Measurements from ENCODE around the gene OR2F2. TPM values are rescaled to one million over a fixed set of nuclear protein-coding genes. Genes with fewer than 3 reads are reported as not detected.

Gene OR2F2
- not detected for total RNA-seq

GRCh38 chr7:143934526-143935325, at the start of gene OR2F2:
Gene OR2F2 (plus strand): TSS chr7:143935233. CDS start chr7:143935233, 0 bp downstream.
- CTCF ChIA-PET: interaction anchor here (1.8 kb wide), 1 partner anchor 10 kb away, joined by 5 read pairs; no protein-coding TSS in a partner anchor

GRCh38 chr7:143885951-143886350, 49.1 kb upstream of the OR2F2 start:
- H3K9me3 Mint-ChIP-seq (ENCODE audit: low read depth): peaks cover 3% of the 10 kb centered on the region
- no peak for ATAC-seq
- CTCF ChIA-PET: interaction anchor here (2.2 kb wide), 1 partner anchor 149 kb away, joined by 5 read pairs; no protein-coding TSS in a partner anchor
- DNase-seq: no peak
- no peak overlapping the region for H3K4me3 Mint-ChIP-seq
- H3K27me3 Mint-ChIP-seq: peaks cover 20% of the 10 kb centered on the region
- H3K27ac Mint-ChIP-seq: no peak overlapping the region
- H3K36me3 Mint-ChIP-seq: peaks cover 23% of the 10 kb centered on the region
- peaks cover 24% of the 10 kb centered on the region for H3K4me1 Mint-ChIP-seq

More at GRCh38 chr7:143934526-143935325, at the start of gene OR2F2:
- Mint-ChIP-seq H3K9me3 (ENCODE audit: low read depth) (no peaks in the 10 kb centered on the region), H3K4me1 (peaks cover 24% of the 10 kb centered on the region), H3K36me3 (peaks cover 2% of the 10 kb centered on the region), H3K27me3 (no peaks in the 10 kb centered on the region), H3K27ac (no peak within 1 kb of the TSS), H3K4me3 (no peak within 1 kb of the TSS)
- no peak for DNase-seq
- no peak for ATAC-seq

GRCh38 chr7:143886826-143887477, 48.1 kb upstream of the OR2F2 start:
- DNase-seq: no peak
- CTCF ChIA-PET: interaction anchor here (1.3 to 2.2 kb wide), 3 partner anchors 9 to 150 kb away, joined by 3 to 10 read pairs (median 5); partner anchors contain the start of gene TCAF1
- H3K27ac Mint-ChIP-seq: no peak overlapping the region
- H3K4me1 Mint-ChIP-seq: peaks cover 26% of the 10 kb centered on the region
- H3K4me3 Mint-ChIP-seq: no peak overlapping the region
- peaks cover 23% of the 10 kb centered on the region for H3K36me3 Mint-ChIP-seq
- H3K9me3 Mint-ChIP-seq (ENCODE audit: low read depth): peaks cover 3% of the 10 kb centered on the region
- ATAC-seq: no peak
- peaks cover 18% of the 10 kb centered on the region for H3K27me3 Mint-ChIP-seq

- Mint-ChIP-seq H3K4me3 (no peak overlapping the region), H3K4me1 (peaks cover 24% of the 10 kb centered on the region), H3K9me3 (ENCODE audit: low read depth) (peaks cover 3% of the 10 kb centered on the region), H3K27me3 (peaks cover 5% of the 10 kb centered on the region), H3K27ac (no peak overlapping the region), H3K36me3 (peaks cover 17% of the 10 kb centered on the region)
- ATAC-seq (no peak), DNase-seq (no peak)
- CTCF ChIA-PET: no interaction called here
These were observed 46.0 kb upstream of the OR2F2 start for GRCh38 chr7:143889068-143889467.

GRCh38 chr7:143890558-143890957, 44.5 kb upstream of the OR2F2 start:
- Mint-ChIP-seq H3K27ac (no peak overlapping the region), H3K4me3 (no peak overlapping the region), H3K27me3 (no peaks in the 10 kb centered on the region), H3K4me1 (peaks cover 21% of the 10 kb centered on the region), H3K36me3 (peaks cover 17% of the 10 kb centered on the region), H3K9me3 (ENCODE audit: low read depth) (peaks cover 3% of the 10 kb centered on the region)
- ATAC-seq (no peak), DNase-seq (no peak)
- CTCF ChIA-PET: interaction anchor here (1.2 kb wide), 1 partner anchor 11 kb away, joined by 7 read pairs; the partner anchor contains the start of gene TCAF1

GRCh38 chr7:143891457-143891856, 43.6 kb upstream of the OR2F2 start:
- H3K4me1 Mint-ChIP-seq: peaks cover 17% of the 10 kb centered on the region
- CTCF ChIA-PET: interaction anchor here (0.9 to 2.2 kb wide), 3 partner anchors 9 to 17 kb away, joined by 3 to 29 read pairs (median 4); partner anchors contain the start of gene TCAF1
- H3K27ac Mint-ChIP-seq: no peak overlapping the region
- no peak for ATAC-seq
- H3K4me3 Mint-ChIP-seq: no peak overlapping the region
- DNase-seq: no peak
- H3K9me3 Mint-ChIP-seq (ENCODE audit: low read depth): peaks cover 3% of the 10 kb centered on the region
- no peaks in the 10 kb centered on the region for H3K27me3 Mint-ChIP-seq
- peaks cover 17% of the 10 kb centered on the region for H3K36me3 Mint-ChIP-seq

GRCh38 chr7:143892527-143893300, 42.3 kb upstream of the OR2F2 start:
- CTCF ChIA-PET: interaction anchor here (0.7 to 2.2 kb wide), 7 partner anchors 9 to 235 kb away, joined by 3 to 29 read pairs (median 4); partner anchors contain the start of gene TCAF1
- peaks cover 3% of the 10 kb centered on the region for H3K9me3 Mint-ChIP-seq (ENCODE audit: low read depth)
- peak overlapping the region; percentile 17 for H3K27ac Mint-ChIP-seq
- ATAC-seq (peak; percentile 100), DNase-seq (peak; percentile 58)
- peaks cover 15% of the 10 kb centered on the region for H3K36me3 Mint-ChIP-seq
- peaks cover 17% of the 10 kb centered on the region for H3K4me1 Mint-ChIP-seq
- peak overlapping the region; percentile 38 for H3K4me3 Mint-ChIP-seq
- H3K27me3 Mint-ChIP-seq: no peaks in the 10 kb centered on the region

GRCh38 chr7:143896667-143897066, 38.4 kb upstream of the OR2F2 start:
- peaks cover 30% of the 10 kb centered on the region for H3K4me1 Mint-ChIP-seq
- H3K27ac Mint-ChIP-seq: no peak overlapping the region
- CTCF ChIA-PET: interaction anchor here (0.8 kb wide), 1 partner anchor 35 kb away, joined by 3 read pairs; no protein-coding TSS in a partner anchor
- H3K36me3 Mint-ChIP-seq: peaks cover 4% of the 10 kb centered on the region
- no peak for ATAC-seq
- H3K4me3 Mint-ChIP-seq: no peak overlapping the region
- no peak for DNase-seq
- no peaks in the 10 kb centered on the region for H3K27me3 Mint-ChIP-seq
- H3K9me3 Mint-ChIP-seq (ENCODE audit: low read depth): no peaks in the 10 kb centered on the region

- Mint-ChIP-seq H3K4me3 (no peak overlapping the region), H3K27me3 (no peaks in the 10 kb centered on the region), H3K9me3 (ENCODE audit: low read depth) (no peaks in the 10 kb centered on the region), H3K4me1 (peaks cover 25% of the 10 kb centered on the region), H3K27ac (no peak overlapping the region), H3K36me3 (peaks cover 1% of the 10 kb centered on the region)
- DNase-seq (no peak), ATAC-seq (no peak)
- CTCF ChIA-PET: interaction anchor here (1.1 kb wide), 1 partner anchor 31 kb away, joined by 3 read pairs; no protein-coding TSS in a partner anchor
These were observed 36.2 kb upstream of the OR2F2 start for GRCh38 chr7:143898810-143899209.

- Mint-ChIP-seq H3K27me3 (no peaks in the 10 kb centered on the region), H3K27ac (no peak overlapping the region), H3K4me1 (peaks cover 24% of the 10 kb centered on the region), H3K4me3 (peak overlapping the region; percentile 90), H3K9me3 (ENCODE audit: low read depth) (no peaks in the 10 kb centered on the region), H3K36me3 (peaks cover 1% of the 10 kb centered on the region)
- CTCF ChIA-PET: interaction anchor here (0.8 to 2.5 kb wide), 5 partner anchors 8 to 520 kb away, joined by 3 to 29 read pairs (median 3); no protein-coding TSS in a partner anchor
- ATAC-seq (no peak), DNase-seq (no peak)
These were observed 34.7 kb upstream of the OR2F2 start for GRCh38 chr7:143900230-143900766.

GRCh38 chr7:143901332-143901667, 33.7 kb upstream of the OR2F2 start:
- Mint-ChIP-seq H3K4me1 (peaks cover 24% of the 10 kb centered on the region), H3K27ac (peak overlapping the region; percentile 90), H3K4me3 (peak overlapping the region; percentile 90), H3K9me3 (ENCODE audit: low read depth) (no peaks in the 10 kb centered on the region), H3K27me3 (no peaks in the 10 kb centered on the region), H3K36me3 (peaks cover 1% of the 10 kb centered on the region)
- DNase-seq: no peak
- CTCF ChIA-PET: interaction anchor here (1.2 to 2.5 kb wide), 9 partner anchors 9 to 227 kb away, joined by 3 to 29 read pairs (median 8); no protein-coding TSS in a partner anchor
- no peak for ATAC-seq

GRCh38 chr7:143901668-143902331, 33.2 kb upstream of the OR2F2 start, which contains the start of gene TCAF1:
Gene TCAF1 (minus strand): TSS chr7:143902176. CDS start chr7:143876608, 25,568 bp downstream.
- CTCF ChIA-PET: interaction anchor here (1.0 to 2.5 kb wide), 11 partner anchors 9 to 226 kb away, joined by 3 to 29 read pairs (median 7); no protein-coding TSS in a partner anchor
- DNase-seq (peak; percentile 93), ATAC-seq (peak; percentile 96)
- peaks cover 24% of the 10 kb centered on the region for H3K4me1 Mint-ChIP-seq
- peak within 1 kb of the TSS; percentile 90 for H3K27ac Mint-ChIP-seq
- peak within 1 kb of the TSS; percentile 90 for H3K4me3 Mint-ChIP-seq
- H3K36me3 Mint-ChIP-seq: peaks cover 1% of the 10 kb centered on the region
- no peaks in the 10 kb centered on the region for H3K27me3 Mint-ChIP-seq
- no peaks in the 10 kb centered on the region for H3K9me3 Mint-ChIP-seq (ENCODE audit: low read depth)
